Measurements from ENCODE around the gene CEP19.
"Not testable (repeated sequence)": the region's sequence is repeated elsewhere in the genome, so short reads cannot be mapped to it uniquely, and the experiment has no call there.

Gene CEP19

DNA sequence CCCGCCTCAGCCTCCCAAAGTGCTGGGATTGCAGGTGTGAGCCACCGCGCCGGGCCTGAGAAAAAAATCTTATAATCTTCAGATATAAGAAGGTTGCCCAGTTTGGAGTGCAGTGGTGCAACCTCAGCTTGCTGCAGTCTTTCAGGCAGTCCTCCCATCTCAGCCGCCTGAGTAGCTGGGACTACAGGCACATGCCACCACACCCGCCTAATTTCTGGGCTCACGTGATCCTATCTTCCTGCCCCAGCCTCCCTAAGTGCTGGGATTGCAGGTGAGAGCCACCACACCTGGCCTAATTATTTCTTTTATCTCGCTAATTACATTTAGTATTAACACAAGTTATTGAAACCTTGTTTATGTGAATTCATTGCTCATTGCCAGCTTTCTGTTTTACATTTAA, 41.2 kb upstream of the CEP19 start:
- no peaks in the 10 kb centered on the region for H3K9me3 ChIP-seq (ENCODE audit: control insufficient read depth, low read length)
- no peak overlapping the region for H3K9ac ChIP-seq
- H3K27me3 ChIP-seq (ENCODE audit: control insufficient read depth, insufficient read depth, low read length) = no peaks in the 10 kb centered on the region
- H3K36me3 ChIP-seq (ENCODE audit: control insufficient read depth, insufficient read depth, low read length) = no peaks in the 10 kb centered on the region
- peaks cover 62% of the 10 kb centered on the region for H3K79me2 ChIP-seq
- no peak overlapping the region for H3K4me3 ChIP-seq (ENCODE audit: low read depth, low read length)
- H3K4me2 ChIP-seq (ENCODE audit: low read length) = no peak overlapping the region
- TF ChIP-seq, protein P1, sequence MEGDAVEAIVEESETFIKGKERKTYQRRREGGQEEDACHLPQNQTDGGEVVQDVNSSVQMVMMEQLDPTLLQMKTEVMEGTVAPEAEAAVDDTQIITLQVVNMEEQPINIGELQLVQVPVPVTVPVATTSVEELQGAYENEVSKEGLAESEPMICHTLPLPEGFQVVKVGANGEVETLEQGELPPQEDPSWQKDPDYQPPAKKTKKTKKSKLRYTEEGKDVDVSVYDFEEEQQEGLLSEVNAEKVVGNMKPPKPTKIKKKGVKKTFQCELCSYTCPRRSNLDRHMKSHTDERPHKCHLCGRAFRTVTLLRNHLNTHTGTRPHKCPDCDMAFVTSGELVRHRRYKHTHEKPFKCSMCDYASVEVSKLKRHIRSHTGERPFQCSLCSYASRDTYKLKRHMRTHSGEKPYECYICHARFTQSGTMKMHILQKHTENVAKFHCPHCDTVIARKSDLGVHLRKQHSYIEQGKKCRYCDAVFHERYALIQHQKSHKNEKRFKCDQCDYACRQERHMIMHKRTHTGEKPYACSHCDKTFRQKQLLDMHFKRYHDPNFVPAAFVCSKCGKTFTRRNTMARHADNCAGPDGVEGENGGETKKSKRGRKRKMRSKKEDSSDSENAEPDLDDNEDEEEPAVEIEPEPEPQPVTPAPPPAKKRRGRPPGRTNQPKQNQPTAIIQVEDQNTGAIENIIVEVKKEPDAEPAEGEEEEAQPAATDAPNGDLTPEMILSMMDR (IDR thresholded peaks at IDR 0.05) = no peak
- H2AFZ ChIP-seq = no peak overlapping the region
- H3K27ac ChIP-seq = no peak overlapping the region
- H3K4me1 ChIP-seq = peaks cover 14% of the 10 kb centered on the region

DNA sequence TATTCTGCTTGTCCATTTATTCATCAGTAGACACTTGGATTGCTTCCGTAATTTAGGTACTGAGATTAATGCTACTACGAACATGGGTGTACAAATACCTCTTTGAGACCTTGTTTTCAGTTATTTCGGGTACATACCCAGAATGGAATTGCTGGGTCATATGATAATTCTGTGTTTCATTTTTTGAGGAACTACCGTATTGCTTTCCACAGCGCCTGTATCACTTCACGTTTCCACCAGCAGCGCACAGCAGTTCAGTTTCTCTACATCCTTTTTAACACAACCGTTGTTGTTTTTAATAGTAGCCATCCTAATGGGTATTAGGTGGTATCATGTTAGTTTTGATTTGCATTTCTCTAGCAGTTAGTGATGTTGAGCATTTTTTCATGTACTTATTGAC, 37.1 kb upstream of the CEP19 start:
- Histone ChIP-seq H3K36me3 (ENCODE audit: control insufficient read depth, insufficient read depth, low read length) (no peaks in the 10 kb centered on the region), H3K4me2 (ENCODE audit: low read length) (no peak overlapping the region), H3K27ac (no peak overlapping the region), H3K79me2 (peaks cover 49% of the 10 kb centered on the region), H3K4me3 (ENCODE audit: low read depth, low read length) (no peak overlapping the region), H2AFZ (no peak overlapping the region), H3K9me3 (ENCODE audit: control insufficient read depth, low read length) (no peaks in the 10 kb centered on the region), H3K4me1 (no peaks in the 10 kb centered on the region), H3K9ac (no peak overlapping the region), H3K27me3 (ENCODE audit: control insufficient read depth, insufficient read depth, low read length) (no peaks in the 10 kb centered on the region)
- TF ChIP-seq, protein P1 (IDR thresholded peaks at IDR 0.05) = no peak

DNA sequence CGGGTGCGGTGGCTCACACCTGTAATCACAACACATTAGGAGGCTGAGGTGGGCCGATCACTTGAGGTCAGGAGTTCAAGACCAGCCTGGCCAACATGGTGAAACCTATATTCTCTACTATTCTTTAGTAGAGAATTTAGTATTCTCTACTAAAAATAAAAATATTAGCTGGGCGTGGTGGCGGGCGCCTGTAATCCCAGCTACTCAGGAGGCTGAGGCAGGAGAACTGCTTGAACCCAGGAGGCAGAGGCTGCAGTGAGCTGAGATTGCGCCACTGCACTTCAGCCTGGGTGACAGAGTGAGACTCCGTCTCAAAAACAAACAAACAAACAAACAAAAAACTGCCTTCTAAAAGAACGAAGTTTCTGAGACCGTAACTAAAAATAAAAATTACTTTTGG, 31.5 kb upstream of the CEP19 start:
- H3K27ac ChIP-seq; H3K27me3 ChIP-seq (ENCODE audit: control insufficient read depth, insufficient read depth, low read length); H3K4me2 ChIP-seq (ENCODE audit: low read length); H3K9me3 ChIP-seq (ENCODE audit: control insufficient read depth, low read length); H3K9ac ChIP-seq; H3K4me1 ChIP-seq; H3K4me3 ChIP-seq (ENCODE audit: low read depth, low read length); H2AFZ ChIP-seq; H3K36me3 ChIP-seq (ENCODE audit: control insufficient read depth, insufficient read depth, low read length): not testable (repeated sequence)
- H3K79me2 ChIP-seq = peaks cover 37% of the 10 kb centered on the region

DNA sequence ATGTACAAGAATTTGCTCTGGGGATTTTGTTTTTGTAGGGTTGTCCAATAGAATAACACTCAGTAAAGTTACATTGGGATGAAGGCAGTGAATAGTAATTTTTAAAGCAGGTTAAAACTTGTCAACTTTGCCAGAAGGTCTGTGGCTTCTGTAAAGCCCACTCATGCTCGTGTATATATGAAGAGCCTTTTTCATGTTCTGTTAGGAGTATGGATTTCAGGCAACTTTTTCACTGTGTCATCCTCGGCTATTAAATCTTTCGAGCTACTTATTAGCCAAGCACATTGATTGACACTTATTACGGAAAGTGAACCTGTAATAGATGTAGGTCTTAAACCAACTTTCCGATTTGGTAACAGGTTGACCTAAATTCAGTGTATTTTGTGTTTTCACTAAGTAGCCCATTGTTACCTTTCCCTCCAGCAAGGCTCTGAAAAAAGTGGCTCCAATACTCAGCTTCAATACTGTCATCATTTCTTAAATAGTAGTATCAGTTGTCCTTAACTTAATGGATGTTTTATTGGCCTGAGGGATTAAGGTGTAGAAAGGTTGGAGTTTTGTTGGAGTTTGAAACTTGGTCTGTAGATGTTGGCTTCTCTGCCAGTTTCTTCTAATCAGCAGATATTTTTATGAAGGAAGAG, 29.3 kb upstream of the CEP19 start:
- H3K4me2 ChIP-seq (ENCODE audit: low read length) = peak overlapping the region; percentile 88
- peaks cover 7% of the 10 kb centered on the region for H3K4me1 ChIP-seq
- no peaks in the 10 kb centered on the region for H3K9me3 ChIP-seq (ENCODE audit: control insufficient read depth, low read length)
- H3K27ac ChIP-seq = peak overlapping the region; percentile 86
- TF ChIP-seq, protein P1 (IDR thresholded peaks at IDR 0.05) = no peak
- no peaks in the 10 kb centered on the region for H3K36me3 ChIP-seq (ENCODE audit: control insufficient read depth, insufficient read depth, low read length)
- H3K4me3 ChIP-seq (ENCODE audit: low read depth, low read length) = peak overlapping the region; percentile 98
- no peaks in the 10 kb centered on the region for H3K27me3 ChIP-seq (ENCODE audit: control insufficient read depth, insufficient read depth, low read length)
- H3K9ac ChIP-seq = no peak overlapping the region
- H2AFZ ChIP-seq = no peak overlapping the region
- H3K79me2 ChIP-seq = peaks cover 32% of the 10 kb centered on the region

DNA sequence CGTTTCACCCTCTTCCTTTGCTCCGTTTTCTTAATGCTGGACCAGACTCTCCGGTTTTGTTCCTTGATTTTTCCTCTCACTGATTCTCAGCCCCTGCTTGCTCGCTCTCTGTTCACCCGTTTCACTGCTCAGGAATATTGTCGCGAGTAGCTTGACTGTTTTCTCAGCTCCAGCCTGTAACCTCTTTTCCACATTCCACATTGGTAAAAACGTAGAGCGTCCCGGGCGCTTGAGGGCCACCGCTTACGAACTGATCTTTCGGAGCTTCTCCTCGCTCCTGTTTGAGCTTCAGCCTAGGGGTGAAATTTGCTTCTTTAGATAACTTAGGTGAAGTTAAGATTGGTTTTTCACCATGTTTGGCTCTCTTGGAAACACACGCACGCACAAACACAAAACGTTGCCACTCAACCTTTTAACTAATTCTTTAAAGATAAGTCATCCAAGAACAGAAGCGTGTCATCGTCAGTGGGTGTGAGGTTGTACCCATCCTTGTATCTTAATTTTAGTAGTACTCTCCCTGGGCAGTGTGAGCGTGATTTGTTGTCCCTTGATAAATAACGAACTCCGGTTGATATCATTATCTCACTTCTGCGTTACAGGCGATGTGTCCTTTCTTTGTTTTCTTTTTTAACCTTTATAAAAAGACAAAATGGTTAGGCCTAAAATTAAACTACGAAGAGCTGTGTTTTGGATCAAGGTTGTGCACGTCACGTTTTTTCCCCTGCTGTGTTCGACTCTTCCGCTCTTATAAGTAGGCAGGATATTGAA, 28.6 kb upstream of the CEP19 start:
- Histone ChIP-seq H3K4me1 (peaks cover 7% of the 10 kb centered on the region), H3K36me3 (ENCODE audit: control insufficient read depth, insufficient read depth, low read length) (no peaks in the 10 kb centered on the region), H2AFZ (peak overlapping the region; percentile 81), H3K9me3 (ENCODE audit: control insufficient read depth, low read length) (no peaks in the 10 kb centered on the region), H3K27me3 (ENCODE audit: control insufficient read depth, insufficient read depth, low read length) (no peaks in the 10 kb centered on the region), H3K27ac (peak overlapping the region; percentile 86), H3K4me3 (ENCODE audit: low read depth, low read length) (peak overlapping the region; percentile 98), H3K4me2 (ENCODE audit: low read length) (peak overlapping the region; percentile 88), H3K9ac (peak overlapping the region; percentile 71), H3K79me2 (peaks cover 30% of the 10 kb centered on the region)
- TF ChIP-seq, protein P1 (IDR thresholded peaks at IDR 0.05) = no peak
